Nephron (organoid): Measurements from ENCODE around the gene HES5.

Experiments used
- H3K27ac Mint-ChIP-seq, 3 experiments: 2 replicates each; pipeline ENCODE4 v1.8.0; 2020; ENCODE audit warnings: mixed read lengths in 3 of 3, mild to moderate bottlenecking in 2 of 3, moderate library complexity in 1 of 3
- H3K27me3 Mint-ChIP-seq: 2 replicates; pipeline ENCODE4 v1.8.0; 2021; ENCODE audit warnings: low read depth, mild to moderate bottlenecking, moderate library complexity, mixed read lengths
- H3K36me3 Mint-ChIP-seq: 2 replicates; pipeline ENCODE4 v1.8.0; 2020; ENCODE audit warnings: low read depth, mixed read lengths
- H3K4me1 Mint-ChIP-seq: 2 replicates; pipeline ENCODE4 v1.8.0; 2020; ENCODE audit warnings: mixed read lengths
- H3K4me3 Mint-ChIP-seq, 3 experiments: 2 replicates each; pipeline ENCODE4 v1.8.0; 2020; ENCODE audit warnings: mild to moderate bottlenecking in 3 of 3, mixed read lengths in 3 of 3, moderate library complexity in 2 of 3
- H3K9me3 Mint-ChIP-seq: 2 replicates; pipeline ENCODE4 v1.8.0; 2020; ENCODE audit warnings: mixed read lengths
- TF ChIP-seq, protein P1 (sequence below), 3 experiments: fragments of 200-600 bp; sonication (generic); IDR thresholded peaks; one replicate each; pipeline ENCODE4 v1.5.0; 2021; ENCODE audit warnings: antibody characterized with exemption in 3 of 3; ENCODE audit not compliant: unreplicated experiment in 3 of 3

The HES5 gene

DNA sequence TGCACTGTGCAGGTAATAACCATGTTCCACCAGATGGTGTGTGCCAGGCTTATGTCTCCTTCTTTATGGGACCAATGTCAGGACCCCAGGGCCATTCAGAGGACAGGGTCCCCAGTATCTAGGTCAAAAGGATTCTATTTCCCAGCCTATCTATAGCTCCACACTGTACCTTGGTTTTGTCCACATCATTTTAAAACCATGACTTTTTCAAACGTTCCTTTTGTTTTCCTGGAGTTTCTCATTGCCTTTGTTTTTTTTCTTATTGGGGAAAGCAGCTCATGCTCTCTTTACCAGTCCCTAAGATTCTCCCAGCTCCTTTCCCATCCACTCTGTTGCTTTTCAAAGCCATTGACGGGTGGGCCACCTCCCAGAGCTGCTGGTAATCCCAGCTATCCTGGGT is 41.4 kb downstream of the HES5 start:
- H3K4me3 Mint-ChIP-seq = no peak overlapping the region
- no peaks in the 10 kb centered on the region for H3K4me1 Mint-ChIP-seq
- H3K27me3 Mint-ChIP-seq = peaks cover 4% of the 10 kb centered on the region
- H3K9me3 Mint-ChIP-seq = peaks cover 13% of the 10 kb centered on the region
- no peak overlapping the region for H3K27ac Mint-ChIP-seq
- TF ChIP-seq, protein P1, sequence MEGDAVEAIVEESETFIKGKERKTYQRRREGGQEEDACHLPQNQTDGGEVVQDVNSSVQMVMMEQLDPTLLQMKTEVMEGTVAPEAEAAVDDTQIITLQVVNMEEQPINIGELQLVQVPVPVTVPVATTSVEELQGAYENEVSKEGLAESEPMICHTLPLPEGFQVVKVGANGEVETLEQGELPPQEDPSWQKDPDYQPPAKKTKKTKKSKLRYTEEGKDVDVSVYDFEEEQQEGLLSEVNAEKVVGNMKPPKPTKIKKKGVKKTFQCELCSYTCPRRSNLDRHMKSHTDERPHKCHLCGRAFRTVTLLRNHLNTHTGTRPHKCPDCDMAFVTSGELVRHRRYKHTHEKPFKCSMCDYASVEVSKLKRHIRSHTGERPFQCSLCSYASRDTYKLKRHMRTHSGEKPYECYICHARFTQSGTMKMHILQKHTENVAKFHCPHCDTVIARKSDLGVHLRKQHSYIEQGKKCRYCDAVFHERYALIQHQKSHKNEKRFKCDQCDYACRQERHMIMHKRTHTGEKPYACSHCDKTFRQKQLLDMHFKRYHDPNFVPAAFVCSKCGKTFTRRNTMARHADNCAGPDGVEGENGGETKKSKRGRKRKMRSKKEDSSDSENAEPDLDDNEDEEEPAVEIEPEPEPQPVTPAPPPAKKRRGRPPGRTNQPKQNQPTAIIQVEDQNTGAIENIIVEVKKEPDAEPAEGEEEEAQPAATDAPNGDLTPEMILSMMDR (IDR thresholded peaks at IDR 0.05; ENCODE audit: unreplicated experiment in 3 of 3) = no peak
- no peaks in the 10 kb centered on the region for H3K36me3 Mint-ChIP-seq

DNA sequence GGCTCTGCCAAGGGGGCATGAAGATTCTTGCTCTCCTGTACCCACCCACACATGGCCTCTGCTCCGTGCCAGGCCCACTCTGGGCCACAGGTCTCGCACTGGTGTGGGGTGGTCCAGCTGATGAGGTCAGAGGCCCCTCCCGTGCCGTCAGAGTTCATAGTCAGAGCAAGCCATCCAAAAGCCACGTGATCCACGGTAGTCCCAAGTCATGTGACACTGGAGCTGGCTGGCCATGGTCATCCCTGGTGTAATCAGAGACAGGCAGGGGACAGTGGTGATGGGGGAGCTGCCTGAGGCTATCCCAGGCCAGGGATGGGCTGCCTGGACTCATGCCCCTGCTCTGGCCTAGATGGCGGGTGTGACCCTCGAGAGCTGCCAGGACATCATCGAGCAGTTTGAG is 43.5 kb downstream of the HES5 start:
- no peak overlapping the region for H3K4me3 Mint-ChIP-seq
- no peaks in the 10 kb centered on the region for H3K36me3 Mint-ChIP-seq
- H3K27me3 Mint-ChIP-seq = no peaks in the 10 kb centered on the region
- no peaks in the 10 kb centered on the region for H3K4me1 Mint-ChIP-seq
- TF ChIP-seq, protein P1 (IDR thresholded peaks at IDR 0.05; ENCODE audit: unreplicated experiment in 3 of 3) = no peak
- no peak overlapping the region for H3K27ac Mint-ChIP-seq
- H3K9me3 Mint-ChIP-seq = peaks cover 13% of the 10 kb centered on the region

DNA sequence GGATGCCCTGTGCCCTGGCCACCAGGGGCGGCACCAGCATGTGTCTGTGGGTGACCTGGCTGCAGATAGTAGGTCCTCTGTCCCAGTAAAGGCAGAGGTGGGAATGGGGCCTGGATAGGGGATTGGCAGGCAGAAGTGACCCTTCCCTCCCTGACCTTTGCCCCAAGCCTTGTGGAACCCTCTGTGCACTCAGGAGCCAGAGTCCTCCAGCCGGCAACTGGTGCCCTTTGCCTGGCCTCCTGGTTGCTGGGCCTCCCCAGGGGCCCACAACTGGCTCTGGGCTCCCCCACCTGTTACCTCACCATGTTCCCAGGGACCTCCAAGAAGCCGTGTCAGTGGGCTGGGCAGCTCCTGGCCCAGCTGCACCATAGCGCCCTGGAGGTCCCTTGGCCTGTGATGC is 44.0 kb downstream of the HES5 start:
- Mint-ChIP-seq H3K9me3 (peaks cover 13% of the 10 kb centered on the region), H3K4me1 (no peaks in the 10 kb centered on the region), H3K27ac (no peak overlapping the region), H3K27me3 (no peaks in the 10 kb centered on the region), H3K4me3 (no peak overlapping the region), H3K36me3 (no peaks in the 10 kb centered on the region)
- TF ChIP-seq, protein P1 (IDR thresholded peaks at IDR 0.05; ENCODE audit: unreplicated experiment in 3 of 3) = no peak

DNA sequence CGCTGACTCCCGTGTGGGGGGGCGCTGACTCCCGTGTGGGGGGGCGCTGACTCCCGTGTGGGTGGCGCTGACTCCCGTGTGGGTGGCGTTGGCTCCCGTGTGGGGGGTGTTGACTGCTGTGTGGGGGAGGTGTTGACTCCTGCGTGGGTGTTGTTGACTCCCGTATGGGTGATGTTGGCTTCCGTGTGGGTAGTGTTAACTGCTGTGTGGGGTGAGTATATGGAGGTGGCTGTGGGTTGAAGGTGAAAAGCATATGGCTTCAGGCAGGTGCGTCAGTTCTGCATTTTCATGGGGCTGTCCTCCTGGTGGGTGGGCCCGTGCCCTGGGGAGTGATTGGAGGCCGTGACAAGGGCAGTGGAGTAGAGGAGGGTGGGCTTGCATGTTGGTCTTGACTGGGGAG is 46.1 kb downstream of the HES5 start:
- Mint-ChIP-seq H3K4me3 (no peak overlapping the region), H3K27me3 (no peaks in the 10 kb centered on the region), H3K36me3 (no peaks in the 10 kb centered on the region), H3K27ac (no peak overlapping the region), H3K9me3 (peaks cover 11% of the 10 kb centered on the region), H3K4me1 (no peaks in the 10 kb centered on the region)
- TF ChIP-seq, protein P1 (IDR thresholded peaks at IDR 0.05; ENCODE audit: unreplicated experiment in 3 of 3) = no peak

DNA sequence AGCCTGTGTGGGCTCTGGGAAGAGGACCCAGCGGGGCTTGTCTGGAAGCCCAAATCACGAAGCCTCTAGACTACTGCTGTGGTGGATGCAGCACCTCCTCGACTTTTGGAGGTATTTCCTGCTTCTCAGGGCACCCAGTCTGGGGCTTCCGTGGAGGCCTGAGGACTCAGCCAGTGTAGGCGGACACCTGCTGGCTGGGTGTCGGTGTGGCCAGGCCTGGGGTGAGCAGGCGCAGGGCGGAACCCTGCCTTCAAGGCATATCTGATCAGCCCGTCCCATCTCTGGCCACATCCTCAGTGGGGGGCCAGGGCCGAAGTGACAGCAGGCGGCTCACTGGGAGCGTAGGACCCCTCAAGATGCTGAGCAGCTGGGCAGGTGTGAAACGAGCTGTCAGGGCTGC is 47.0 kb downstream of the HES5 start:
- Mint-ChIP-seq H3K27me3 (no peaks in the 10 kb centered on the region), H3K36me3 (no peaks in the 10 kb centered on the region), H3K4me3 (no peak overlapping the region), H3K27ac (no peak overlapping the region), H3K4me1 (no peaks in the 10 kb centered on the region), H3K9me3 (peaks cover 5% of the 10 kb centered on the region)
- TF ChIP-seq, protein P1 (IDR thresholded peaks at IDR 0.05; ENCODE audit: unreplicated experiment in 3 of 3) = no peak

DNA sequence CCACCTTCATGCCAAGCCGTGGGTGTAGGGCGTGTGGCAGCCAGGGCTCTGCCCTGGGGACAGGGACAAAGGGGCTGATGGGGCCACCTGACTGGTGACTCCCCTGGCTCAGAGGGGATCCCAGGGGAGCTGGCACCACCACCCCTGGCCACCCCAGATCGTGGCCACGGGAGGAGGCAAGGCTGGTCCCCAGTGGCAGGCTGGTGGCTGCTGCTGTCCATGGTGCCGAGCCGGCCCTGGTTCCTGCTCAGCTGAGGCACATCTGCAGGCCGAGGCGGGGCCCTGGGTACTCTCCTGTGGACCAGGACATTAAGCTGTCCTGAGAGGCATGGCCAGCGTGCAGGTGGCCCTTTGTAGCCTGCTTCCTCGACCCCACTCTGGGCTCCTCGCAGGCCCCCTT is 47.5 kb downstream of the HES5 start:
- H3K4me1 Mint-ChIP-seq = no peaks in the 10 kb centered on the region
- TF ChIP-seq, protein P1 (IDR thresholded peaks at IDR 0.05; ENCODE audit: unreplicated experiment in 3 of 3) = no peak
- H3K27me3 Mint-ChIP-seq = no peaks in the 10 kb centered on the region
- H3K36me3 Mint-ChIP-seq = no peaks in the 10 kb centered on the region
- H3K27ac Mint-ChIP-seq = no peak overlapping the region
- no peak overlapping the region for H3K4me3 Mint-ChIP-seq
- H3K9me3 Mint-ChIP-seq = peaks cover under 1% of the 10 kb centered on the region
